ENCODE measurements around the gene PHC2.

Gene PHC2

GRCh38 chr1:33446590-33446989 lies 15.7 kb upstream of the PHC2 start:
- Histone ChIP-seq H3K18ac (ENCODE audit: low read length) (no peak overlapping the region), H3K27ac (ENCODE audit: low read depth, low read length) (no peak overlapping the region), H3K14ac (ENCODE audit: low read length) (no peak overlapping the region), H4K8ac (ENCODE audit: low read depth, low read length) (no peak overlapping the region), H2AK5ac (ENCODE audit: low read length) (no peak overlapping the region), H3K4me2 (ENCODE audit: low read length) (no peak overlapping the region), H3K4me3 (ENCODE audit: low read depth, low read length) (no peak overlapping the region), H2BK5ac (ENCODE audit: low read depth, low read length, poor library complexity) (no peak overlapping the region), H2AFZ (ENCODE audit: insufficient read depth, low read length, poor library complexity) (no peak overlapping the region), H3K9ac (ENCODE audit: low read length) (no peak overlapping the region), H4K12ac (ENCODE audit: low read depth, low read length) (no peak overlapping the region), H4K91ac (ENCODE audit: low read depth, low read length) (no peak overlapping the region), H3K9me3 (ENCODE audit: insufficient read depth, low read depth, low read length) (no peaks in the 10 kb centered on the region), H3K27me3 (ENCODE audit: insufficient read depth, low read length) (no peaks in the 10 kb centered on the region), H3K4me1 (ENCODE audit: control insufficient read depth in 1 of 2, insufficient read depth in 2 of 2, low read length in 2 of 2) (no peaks in the 10 kb centered on the region), H2BK120ac (ENCODE audit: insufficient read depth, low read length, poor library complexity) (no peak overlapping the region), H3K79me2 (ENCODE audit: control insufficient read depth, insufficient read depth, low read length, poor library complexity) (no peaks in the 10 kb centered on the region), H3K79me1 (ENCODE audit: low read length) (no peaks in the 10 kb centered on the region), H3K4ac (ENCODE audit: low read depth, low read length) (no peak overlapping the region), H3K36me3 (ENCODE audit: control insufficient read depth in 1 of 2, insufficient read depth in 2 of 2, low read length in 2 of 2) (no peaks in the 10 kb centered on the region), H2BK12ac (ENCODE audit: low read length) (no peak overlapping the region), H3K23ac (ENCODE audit: low read length) (no peak overlapping the region)
- WGBS (ENCODE audit: extremely low coverage, insufficient coverage, insufficient read length), result no CpG with 5 or more reads among the region's 3 CpGs
- DNase-seq, result no peak

- no peaks in the 10 kb centered on the region for H3K79me2 ChIP-seq (ENCODE audit: control insufficient read depth, insufficient read depth, low read length, poor library complexity)
- H3K36me3 ChIP-seq (ENCODE audit: control insufficient read depth in 1 of 2, insufficient read depth in 2 of 2, low read length in 2 of 2), result no peaks in the 10 kb centered on the region
- H3K9me3 ChIP-seq (ENCODE audit: insufficient read depth, low read depth, low read length), result no peaks in the 10 kb centered on the region
- no peaks in the 10 kb centered on the region for H3K79me1 ChIP-seq (ENCODE audit: low read length)
- no peaks in the 10 kb centered on the region for H3K27me3 ChIP-seq (ENCODE audit: insufficient read depth, low read length)
- no peak overlapping the region for H4K91ac ChIP-seq (ENCODE audit: low read depth, low read length)
- H4K8ac ChIP-seq (ENCODE audit: low read depth, low read length), result no peak overlapping the region
- H2BK5ac ChIP-seq (ENCODE audit: low read depth, low read length, poor library complexity), result no peak overlapping the region
- H3K18ac ChIP-seq (ENCODE audit: low read length), result no peak overlapping the region
- H2AK5ac ChIP-seq (ENCODE audit: low read length), result no peak overlapping the region
- no peak overlapping the region for H2BK120ac ChIP-seq (ENCODE audit: insufficient read depth, low read length, poor library complexity)
- H2BK12ac ChIP-seq (ENCODE audit: low read length), result no peak overlapping the region
- WGBS (ENCODE audit: extremely low coverage, insufficient coverage, insufficient read length), result no CpG with 5 or more reads among the region's 6 CpGs
- H2AFZ ChIP-seq (ENCODE audit: insufficient read depth, low read length, poor library complexity), result no peak overlapping the region
- no peak overlapping the region for H3K4me2 ChIP-seq (ENCODE audit: low read length)
- no peak overlapping the region for H4K12ac ChIP-seq (ENCODE audit: low read depth, low read length)
- no peak overlapping the region for H3K23ac ChIP-seq (ENCODE audit: low read length)
- H3K14ac ChIP-seq (ENCODE audit: low read length), result no peak overlapping the region
- no peak overlapping the region for H3K27ac ChIP-seq (ENCODE audit: low read depth, low read length)
- no peak overlapping the region for H3K4me3 ChIP-seq (ENCODE audit: low read depth, low read length)
- H3K4ac ChIP-seq (ENCODE audit: low read depth, low read length), result no peak overlapping the region
- no peak overlapping the region for H3K9ac ChIP-seq (ENCODE audit: low read length)
- no peak for DNase-seq
- no peaks in the 10 kb centered on the region for H3K4me1 ChIP-seq (ENCODE audit: control insufficient read depth in 1 of 2, insufficient read depth in 2 of 2, low read length in 2 of 2)
These were observed 14.2 kb upstream of the PHC2 start for GRCh38 chr1:33445108-33445507.

DNA sequence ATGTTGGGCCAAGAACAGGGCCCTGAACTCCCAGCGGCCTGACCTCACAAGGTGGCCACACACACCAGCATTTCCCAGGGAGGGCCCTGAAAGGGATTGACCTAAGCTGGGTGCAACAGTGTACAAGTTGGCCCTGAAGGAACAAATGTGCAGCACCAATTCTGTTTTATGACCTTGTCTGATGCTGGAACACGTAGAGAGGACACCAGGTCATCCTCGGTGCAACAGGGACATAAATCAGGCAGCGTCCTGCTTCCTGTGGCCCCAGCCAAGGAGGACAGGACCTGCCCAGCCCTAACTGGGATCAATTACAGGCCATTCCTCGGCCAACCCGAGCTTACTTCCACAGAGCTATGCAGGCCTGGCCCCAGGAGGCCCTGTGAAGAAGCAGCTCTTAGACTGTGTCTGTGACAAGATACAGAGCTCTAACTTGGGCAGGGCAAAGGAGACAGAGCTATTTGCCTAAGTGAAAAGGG lies 12.8 kb upstream of the PHC2 start:
- Histone ChIP-seq H4K8ac (ENCODE audit: low read depth, low read length) (no peak overlapping the region), H4K12ac (ENCODE audit: low read depth, low read length) (no peak overlapping the region), H4K91ac (ENCODE audit: low read depth, low read length) (no peak overlapping the region), H2BK5ac (ENCODE audit: low read depth, low read length, poor library complexity) (no peak overlapping the region), H3K27me3 (ENCODE audit: insufficient read depth, low read length) (no peaks in the 10 kb centered on the region), H3K14ac (ENCODE audit: low read length) (no peak overlapping the region), H3K9ac (ENCODE audit: low read length) (no peak overlapping the region), H2BK12ac (ENCODE audit: low read length) (no peak overlapping the region), H3K9me3 (ENCODE audit: insufficient read depth, low read depth, low read length) (no peaks in the 10 kb centered on the region), H3K79me1 (ENCODE audit: low read length) (no peaks in the 10 kb centered on the region), H3K4me1 (ENCODE audit: control insufficient read depth in 1 of 2, insufficient read depth in 2 of 2, low read length in 2 of 2) (no peaks in the 10 kb centered on the region), H2BK120ac (ENCODE audit: insufficient read depth, low read length, poor library complexity) (no peak overlapping the region), H3K4me3 (ENCODE audit: low read depth, low read length) (no peak overlapping the region), H2AFZ (ENCODE audit: insufficient read depth, low read length, poor library complexity) (no peak overlapping the region), H3K79me2 (ENCODE audit: control insufficient read depth, insufficient read depth, low read length, poor library complexity) (no peaks in the 10 kb centered on the region), H3K27ac (ENCODE audit: low read depth, low read length) (no peak overlapping the region), H3K36me3 (ENCODE audit: control insufficient read depth in 1 of 2, insufficient read depth in 2 of 2, low read length in 2 of 2) (no peaks in the 10 kb centered on the region), H3K23ac (ENCODE audit: low read length) (no peak overlapping the region), H3K18ac (ENCODE audit: low read length) (no peak overlapping the region), H3K4me2 (ENCODE audit: low read length) (no peak overlapping the region), H2AK5ac (ENCODE audit: low read length) (no peak overlapping the region), H3K4ac (ENCODE audit: low read depth, low read length) (no peak overlapping the region)
- WGBS (ENCODE audit: extremely low coverage, insufficient coverage, insufficient read length), result no CpG with 5 or more reads among the region's 6 CpGs
- no peak for DNase-seq

- no peak overlapping the region for H3K4me3 ChIP-seq (ENCODE audit: low read depth, low read length)
- no CpG with 5 or more reads among the region's 4 CpGs for WGBS (ENCODE audit: extremely low coverage, insufficient coverage, insufficient read length)
- H2BK12ac ChIP-seq (ENCODE audit: low read length), result no peak overlapping the region
- no peak overlapping the region for H3K4ac ChIP-seq (ENCODE audit: low read depth, low read length)
- H2AFZ ChIP-seq (ENCODE audit: insufficient read depth, low read length, poor library complexity), result no peak overlapping the region
- H3K18ac ChIP-seq (ENCODE audit: low read length), result no peak overlapping the region
- no peaks in the 10 kb centered on the region for H3K9me3 ChIP-seq (ENCODE audit: insufficient read depth, low read depth, low read length)
- no peak overlapping the region for H3K14ac ChIP-seq (ENCODE audit: low read length)
- no peak overlapping the region for H3K9ac ChIP-seq (ENCODE audit: low read length)
- H4K91ac ChIP-seq (ENCODE audit: low read depth, low read length), result no peak overlapping the region
- H3K79me2 ChIP-seq (ENCODE audit: control insufficient read depth, insufficient read depth, low read length, poor library complexity), result no peaks in the 10 kb centered on the region
- H3K36me3 ChIP-seq (ENCODE audit: control insufficient read depth in 1 of 2, insufficient read depth in 2 of 2, low read length in 2 of 2), result no peaks in the 10 kb centered on the region
- H3K23ac ChIP-seq (ENCODE audit: low read length), result no peak overlapping the region
- H3K4me2 ChIP-seq (ENCODE audit: low read length), result no peak overlapping the region
- no peak overlapping the region for H2AK5ac ChIP-seq (ENCODE audit: low read length)
- no peaks in the 10 kb centered on the region for H3K27me3 ChIP-seq (ENCODE audit: insufficient read depth, low read length)
- no peak overlapping the region for H4K8ac ChIP-seq (ENCODE audit: low read depth, low read length)
- no peak overlapping the region for H2BK5ac ChIP-seq (ENCODE audit: low read depth, low read length, poor library complexity)
- no peak overlapping the region for H4K12ac ChIP-seq (ENCODE audit: low read depth, low read length)
- no peak for DNase-seq
- H3K27ac ChIP-seq (ENCODE audit: low read depth, low read length), result no peak overlapping the region
- no peaks in the 10 kb centered on the region for H3K79me1 ChIP-seq (ENCODE audit: low read length)
- H3K4me1 ChIP-seq (ENCODE audit: control insufficient read depth in 1 of 2, insufficient read depth in 2 of 2, low read length in 2 of 2), result no peaks in the 10 kb centered on the region
- H2BK120ac ChIP-seq (ENCODE audit: insufficient read depth, low read length, poor library complexity), result no peak overlapping the region
These were observed 12.3 kb upstream of the PHC2 start for GRCh38 chr1:33443080-33443704.

All from trophoblast cell (in vitro differentiated cells and primary cell).